ENCODE data around the gene RTP2. TPM values are rescaled to one million over a fixed set of nuclear protein-coding genes. Genes with fewer than 3 reads are reported as not detected.

RTP2 gene
- total RNA-seq, 2 donors from 2014 or later = not detected

GRCh38 chr3:187661267-187661666 is 41.1 kb downstream of the RTP2 start:
- H3K4me1 ChIP-seq (replicated peaks) = no peaks in the 10 kb centered on the region
- no peak for TF ChIP-seq POLR2A (IDR thresholded peaks at IDR 0.05)
- TF ChIP-seq POLR2AphosphoS5 (IDR thresholded peaks at IDR 0.05) = no peak
- no peak for TF ChIP-seq CTCF (IDR thresholded peaks at IDR 0.05)
- DNase-seq (ENCODE audit: low spot score) = no peak
- no peak overlapping the region for H3K27ac ChIP-seq
- H3K27me3 ChIP-seq (replicated peaks; ENCODE audit: insufficient read depth) = peaks cover 2% of the 10 kb centered on the region
- no peaks in the 10 kb centered on the region for H3K9me3 ChIP-seq
- no peaks in the 10 kb centered on the region for H3K36me3 ChIP-seq
- no peak overlapping the region for H3K4me3 ChIP-seq
- intact Hi-C loops (cut with DNase I) = no loop called here

- Histone ChIP-seq H3K27ac (no peak overlapping the region), H3K4me3 (no peak overlapping the region), H3K9me3 (no peaks in the 10 kb centered on the region), H3K36me3 (no peaks in the 10 kb centered on the region), H3K27me3 (replicated peaks; ENCODE audit: insufficient read depth) (peaks cover 10% of the 10 kb centered on the region), H3K4me1 (replicated peaks) (no peaks in the 10 kb centered on the region)
- 70% methylated on average over 2 of the region's 2 CpGs for WGBS
- DNase-seq (ENCODE audit: low spot score) = no peak
- TF ChIP-seq POLR2AphosphoS5 (IDR thresholded peaks at IDR 0.05) (no peak), POLR2A (IDR thresholded peaks at IDR 0.05) (no peak), CTCF (IDR thresholded peaks at IDR 0.05) (no peak)
- intact Hi-C loops (cut with DNase I) = no loop called here
These were observed 51.1 kb downstream of the RTP2 start for GRCh38 chr3:187651282-187651681.

Other genes starting within 250 kb of the RTP2 start
- gene SST, start 32.2 kb downstream of the RTP2 start, total RNA-seq = not detected
- 100 to 1,000 TPM in 1 of 2 donors, 10 to 100 TPM in 1; 50.1 to 105 TPM for gene BCL6, start 42.9 kb upstream of the RTP2 start, total RNA-seq

All from prostate gland (tissue), 2 donors.